Measurements from ENCODE around the gene NALCN. TPM values are rescaled to one million over a fixed set of nuclear protein-coding genes. Genes with fewer than 3 reads are reported as not detected.

Gene NALCN
- total and polyA plus RNA-seq, 10 of the 15 experiments (the other 5 are each of a cell fraction or from before 2014, with no cell fraction given), result under 0.01 TPM; not detected in 9

- ATAC-seq, result no peak
These were observed 357.5 kb downstream of the NALCN start for GRCh38 chr13:101058841-101059240.

More at GRCh38 chr13:101058841-101059240, 357.5 kb downstream of the NALCN start:
- WGBS (ENCODE audit: insufficient coverage, insufficient replicate concordance, low lambda C conversion rate, missing lambda C conversion rate), result 21% methylated on average over 8 of the region's 8 CpGs
- H3K36me3 ChIP-seq (ENCODE audit: control insufficient read depth in 2 of 2, insufficient read depth in 2 of 2, low read length in 1 of 2), result no peaks in the 10 kb centered on the region
- H3K27me3 ChIP-seq (replicated peaks in 1 of 2; ENCODE audit: control insufficient read depth in 2 of 2, insufficient read depth in 2 of 2, low read length in 1 of 2), result no peaks in the 10 kb centered on the region; a peak in 1 of 4 replicates
- ChIA-PET POLR2A (no interaction called here), SMC1A (ENCODE audit: uncharacterized antibody, unreplicated experiment) (no interaction called here), CTCF (no interaction called here), RAD21 (ENCODE audit: unreplicated experiment) (no interaction called here)
- H4K20me1 ChIP-seq (ENCODE audit: control insufficient read depth, insufficient read depth), result no peaks in the 10 kb centered on the region
- in situ Hi-C loops (cut with MboI) (no loop called here), intact Hi-C loops (cut with micrococcal nuclease; ENCODE audit: unreplicated experiment) (no loop called here)
- no peaks in the 10 kb centered on the region for H3K9me3 ChIP-seq (replicated peaks; ENCODE audit: control insufficient read depth, insufficient read depth, low read length)
- no peaks in the 10 kb centered on the region for H3K4me1 ChIP-seq (ENCODE audit: control insufficient read depth, insufficient read depth, low read length)
- no peak overlapping the region for H3K4me3 ChIP-seq
- no peak for DNase-seq (ENCODE audit: low read depth, low spot score)
- FAIRE-seq, result no peak
- H3K79me2 ChIP-seq (ENCODE audit: control insufficient read depth, insufficient read depth, low read length), result no peaks in the 10 kb centered on the region
- no peak overlapping the region for H2AFZ ChIP-seq (ENCODE audit: control insufficient read depth, low read depth, low read length)
- TF ChIP-seq NR2C2 (IDR thresholded peaks at IDR 0.05; ENCODE audit: borderline replicate concordance, control insufficient read depth, insufficient read length, low read depth), result no peak
- no peak for TF ChIP-seq PML (IDR thresholded peaks at IDR 0.05; ENCODE audit: low read length)
- no peak for TF ChIP-seq STAT3 (IDR thresholded peaks at IDR 0.05; ENCODE audit: low read depth, low read length)
- TF ChIP-seq MYB (IDR thresholded peaks at IDR 0.05; ENCODE audit: borderline replicate concordance, low read depth, low read length), result no peak
- TF ChIP-seq FOXM1 (IDR thresholded peaks at IDR 0.05; ENCODE audit: low read depth, low read length), result no peak
- no peak for TF ChIP-seq NRF1 (conservative IDR thresholded peaks at IDR 0.05; ENCODE audit: low read depth, low read length)
- TF ChIP-seq ZNF217 (IDR thresholded peaks at IDR 0.05), result no peak
- TF ChIP-seq SMAD5 (IDR thresholded peaks at IDR 0.05; ENCODE audit: low read depth), result no peak
- TF ChIP-seq, protein P1, sequence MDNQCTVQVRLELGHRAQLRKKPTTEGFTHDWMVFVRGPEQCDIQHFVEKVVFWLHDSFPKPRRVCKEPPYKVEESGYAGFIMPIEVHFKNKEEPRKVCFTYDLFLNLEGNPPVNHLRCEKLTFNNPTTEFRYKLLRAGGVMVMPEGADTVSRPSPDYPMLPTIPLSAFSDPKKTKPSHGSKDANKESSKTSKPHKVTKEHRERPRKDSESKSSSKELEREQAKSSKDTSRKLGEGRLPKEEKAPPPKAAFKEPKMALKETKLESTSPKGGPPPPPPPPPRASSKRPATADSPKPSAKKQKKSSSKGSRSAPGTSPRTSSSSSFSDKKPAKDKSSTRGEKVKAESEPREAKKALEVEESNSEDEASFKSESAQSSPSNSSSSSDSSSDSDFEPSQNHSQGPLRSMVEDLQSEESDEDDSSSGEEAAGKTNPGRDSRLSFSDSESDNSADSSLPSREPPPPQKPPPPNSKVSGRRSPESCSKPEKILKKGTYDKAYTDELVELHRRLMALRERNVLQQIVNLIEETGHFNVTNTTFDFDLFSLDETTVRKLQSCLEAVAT (IDR thresholded peaks at IDR 0.05), result no peak
- TF ChIP-seq, protein P2, sequence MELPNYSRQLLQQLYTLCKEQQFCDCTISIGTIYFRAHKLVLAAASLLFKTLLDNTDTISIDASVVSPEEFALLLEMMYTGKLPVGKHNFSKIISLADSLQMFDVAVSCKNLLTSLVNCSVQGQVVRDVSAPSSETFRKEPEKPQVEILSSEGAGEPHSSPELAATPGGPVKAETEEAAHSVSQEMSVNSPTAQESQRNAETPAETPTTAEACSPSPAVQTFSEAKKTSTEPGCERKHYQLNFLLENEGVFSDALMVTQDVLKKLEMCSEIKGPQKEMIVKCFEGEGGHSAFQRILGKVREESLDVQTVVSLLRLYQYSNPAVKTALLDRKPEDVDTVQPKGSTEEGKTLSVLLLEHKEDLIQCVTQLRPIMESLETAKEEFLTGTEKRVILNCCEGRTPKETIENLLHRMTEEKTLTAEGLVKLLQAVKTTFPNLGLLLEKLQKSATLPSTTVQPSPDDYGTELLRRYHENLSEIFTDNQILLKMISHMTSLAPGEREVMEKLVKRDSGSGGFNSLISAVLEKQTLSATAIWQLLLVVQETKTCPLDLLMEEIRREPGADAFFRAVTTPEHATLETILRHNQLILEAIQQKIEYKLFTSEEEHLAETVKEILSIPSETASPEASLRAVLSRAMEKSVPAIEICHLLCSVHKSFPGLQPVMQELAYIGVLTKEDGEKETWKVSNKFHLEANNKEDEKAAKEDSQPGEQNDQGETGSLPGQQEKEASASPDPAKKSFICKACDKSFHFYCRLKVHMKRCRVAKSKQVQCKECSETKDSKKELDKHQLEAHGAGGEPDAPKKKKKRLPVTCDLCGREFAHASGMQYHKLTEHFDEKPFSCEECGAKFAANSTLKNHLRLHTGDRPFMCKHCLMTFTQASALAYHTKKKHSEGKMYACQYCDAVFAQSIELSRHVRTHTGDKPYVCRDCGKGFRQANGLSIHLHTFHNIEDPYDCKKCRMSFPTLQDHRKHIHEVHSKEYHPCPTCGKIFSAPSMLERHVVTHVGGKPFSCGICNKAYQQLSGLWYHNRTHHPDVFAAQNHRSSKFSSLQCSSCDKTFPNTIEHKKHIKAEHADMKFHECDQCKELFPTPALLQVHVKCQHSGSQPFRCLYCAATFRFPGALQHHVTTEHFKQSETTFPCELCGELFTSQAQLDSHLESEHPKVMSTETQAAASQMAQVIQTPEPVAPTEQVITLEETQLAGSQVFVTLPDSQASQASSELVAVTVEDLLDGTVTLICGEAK (IDR thresholded peaks at IDR 0.05; ENCODE audit: borderline replicate concordance), result no peak
- no peak for TF ChIP-seq SP1 (IDR thresholded peaks at IDR 0.05; ENCODE audit: low read depth, low read length)
- TF ChIP-seq CREB1 (IDR thresholded peaks at IDR 0.05; ENCODE audit: low read depth), result no peak
- TF ChIP-seq SRF (IDR thresholded peaks at IDR 0.05; ENCODE audit: low read depth in 2 of 2, low read length in 2 of 2), result no peak
- TF ChIP-seq RCOR1 (conservative IDR thresholded peaks at IDR 0.05; ENCODE audit: low read depth, low read length), result no peak
- TF ChIP-seq RELA (IDR thresholded peaks at IDR 0.05; ENCODE audit: borderline replicate concordance, partially characterized antibody), result no peak
- no peak overlapping the region for H3K27ac ChIP-seq (ENCODE audit: control insufficient read depth, insufficient read depth)
- no peak overlapping the region for H3K9ac ChIP-seq (ENCODE audit: control insufficient read depth, insufficient read depth, low read length)
- BruUV-seq (replicated peaks), result no TSS peak
- no peak overlapping the region for H3K4me2 ChIP-seq (ENCODE audit: control insufficient read depth, insufficient read depth)
